Mesodermal cell (in vitro differentiated cells): ENCODE data around the gene FOXO6.

Source experiments
- H3K27ac ChIP-seq: 2 replicates; pipeline ENCODE4 v1.7.0; 2013; ENCODE audit warnings: mild to moderate bottlenecking, low read depth, low read length, moderate library complexity; ENCODE audit not compliant: severe bottlenecking
- H3K36me3 ChIP-seq: 2 replicates; pipeline ENCODE4 v1.7.1; 2013; ENCODE audit warnings: mild to moderate bottlenecking, low read length, moderate library complexity; ENCODE audit not compliant: control insufficient read depth, insufficient read depth
- H3K4me1 ChIP-seq: one replicate; pipeline ENCODE4 v1.7.1; 2013; ENCODE audit warnings: mild to moderate bottlenecking, low read length; ENCODE audit not compliant: insufficient read depth, control insufficient read depth, poor library complexity, severe bottlenecking
- H3K4me3 ChIP-seq: 2 replicates; pipeline ENCODE4 v1.7.0; 2013; ENCODE audit warnings: low read length, control low read depth, mild to moderate bottlenecking; ENCODE audit not compliant: insufficient read depth, poor library complexity, severe bottlenecking; ENCODE audit errors: extremely low read depth
- H3K9me3 ChIP-seq: 2 replicates; pipeline ENCODE4 v1.7.1; 2013; ENCODE audit warnings: mild to moderate bottlenecking, low read length, moderate library complexity; ENCODE audit not compliant: control insufficient read depth
- WGBS, 2 experiments: methylation state at CpG; one replicate each; pipeline ENCODE4 v1.1.5; 2013; ENCODE audit warnings: missing lambda C conversion rate in 2 of 2; ENCODE audit not compliant: insufficient coverage in 2 of 2; 5-methylcytosine and 5-hydroxymethylcytosine counted together

FOXO6 gene

DNA sequence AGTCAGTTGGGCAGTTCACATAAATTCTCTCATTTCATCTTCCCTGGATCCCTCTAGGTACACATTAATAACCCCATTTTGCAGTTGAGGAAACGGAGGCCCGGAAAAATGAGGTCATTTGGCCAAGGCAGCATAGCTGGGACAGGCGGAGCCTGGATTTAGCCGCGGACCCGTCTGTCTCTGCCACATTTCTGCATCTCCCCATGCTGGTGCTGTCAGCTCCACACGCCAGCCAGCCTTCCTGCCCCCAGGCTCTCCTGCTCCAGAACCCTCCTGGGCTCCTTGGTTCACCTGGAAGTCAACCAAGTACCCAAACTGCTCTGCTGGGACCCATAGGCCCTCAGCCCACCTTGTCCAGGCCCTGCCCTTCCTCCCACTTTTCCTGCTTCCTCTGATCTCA lies 7.6 kb downstream of the FOXO6 start:
- WGBS, 2 experiments = 80 to 84% methylated on average over 7 of the region's 7 CpGs
- peaks cover 25% of the 10 kb centered on the region for H3K4me1 ChIP-seq
- no peak overlapping the region for H3K27ac ChIP-seq
- H3K36me3 ChIP-seq = no peaks in the 10 kb centered on the region
- H3K9me3 ChIP-seq = no peaks in the 10 kb centered on the region
- H3K4me3 ChIP-seq = no peak overlapping the region

DNA sequence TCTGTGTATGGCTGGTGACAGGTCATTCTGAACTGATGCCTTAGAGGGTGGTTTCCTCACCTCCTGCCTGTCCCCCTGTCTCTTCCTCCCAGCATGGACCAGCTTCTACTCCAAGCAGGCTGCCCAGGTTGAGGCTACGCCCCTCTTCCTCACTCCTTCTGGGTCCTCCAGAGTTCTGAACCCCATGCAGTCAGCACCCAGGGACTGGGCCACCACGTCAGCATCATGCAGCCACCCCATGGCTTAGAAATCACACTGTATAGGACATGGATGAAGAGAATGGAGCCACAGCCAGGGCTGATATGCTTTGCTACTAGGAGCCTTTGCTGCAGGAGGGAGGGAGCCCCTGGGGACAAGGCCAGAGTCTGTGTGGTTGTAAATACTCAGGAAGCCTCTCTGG lies 8.3 kb downstream of the FOXO6 start:
- no peaks in the 10 kb centered on the region for H3K9me3 ChIP-seq
- WGBS, 2 experiments = 100% methylated on average over 1 of the region's 2 CpGs
- H3K27ac ChIP-seq = no peak overlapping the region
- H3K4me1 ChIP-seq = peaks cover 25% of the 10 kb centered on the region
- H3K4me3 ChIP-seq = no peak overlapping the region
- H3K36me3 ChIP-seq = no peaks in the 10 kb centered on the region

DNA sequence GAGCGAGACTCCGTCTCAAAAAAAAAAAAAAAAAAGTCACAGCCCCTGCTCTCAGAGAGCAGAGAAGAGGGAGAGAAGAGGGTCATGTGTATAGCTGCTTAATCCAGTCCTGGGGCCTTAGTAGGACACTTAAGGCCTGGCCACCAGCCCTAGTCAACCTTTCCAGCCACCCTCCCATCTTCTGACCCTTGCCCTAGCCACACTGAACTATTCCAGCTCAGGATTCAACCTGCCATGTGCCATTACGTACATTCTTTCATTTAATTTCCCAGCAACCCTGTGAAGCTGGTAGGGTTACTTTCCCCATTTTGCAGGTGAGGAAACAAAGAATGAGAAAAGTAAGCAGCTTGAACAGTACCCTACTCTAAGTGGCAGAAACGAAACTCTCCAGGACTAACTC lies 9.0 kb downstream of the FOXO6 start:
- Histone ChIP-seq H3K4me1 (peaks cover 25% of the 10 kb centered on the region), H3K36me3 (no peaks in the 10 kb centered on the region), H3K9me3 (no peaks in the 10 kb centered on the region), H3K27ac (no peak overlapping the region), H3K4me3 (no peak overlapping the region)
- WGBS, 2 experiments = 80 to 96% methylated on average over 1 to 2 of the region's 4 CpGs

DNA sequence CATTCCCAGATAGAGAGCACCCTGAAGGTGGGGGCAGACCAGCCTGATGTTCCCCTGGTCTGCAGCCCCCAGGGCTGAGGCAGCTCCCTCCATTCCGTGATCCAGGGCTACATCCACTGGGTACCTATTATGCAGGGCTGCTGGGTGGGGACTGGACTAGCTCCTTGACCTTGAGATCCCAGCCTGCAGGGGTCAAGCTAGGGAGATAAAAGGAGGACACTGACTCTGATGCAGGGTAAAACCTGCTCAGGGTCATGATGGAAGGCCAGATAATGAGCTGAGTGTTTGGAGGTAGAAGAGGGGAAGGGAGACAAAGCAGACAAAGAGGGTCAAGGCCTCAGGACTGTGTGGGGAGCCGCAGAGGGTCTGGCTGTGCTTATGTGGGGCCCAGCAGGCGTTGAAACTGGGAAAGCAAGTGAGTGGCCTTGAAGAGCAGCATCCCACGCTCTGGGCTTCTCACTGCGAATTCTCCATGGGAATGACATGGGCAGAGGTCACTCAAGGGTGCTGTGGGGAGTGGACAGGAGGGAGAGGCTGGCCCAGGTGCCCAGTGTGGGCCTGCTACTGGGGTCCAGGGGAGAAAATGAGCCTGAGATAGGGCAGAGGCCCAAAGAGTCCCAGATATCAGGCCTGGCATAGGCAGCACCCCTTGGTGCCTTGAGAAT lies 9.7 kb downstream of the FOXO6 start:
- Histone ChIP-seq H3K27ac (no peak overlapping the region), H3K4me1 (peaks cover 21% of the 10 kb centered on the region), H3K36me3 (no peaks in the 10 kb centered on the region), H3K9me3 (no peaks in the 10 kb centered on the region), H3K4me3 (no peak overlapping the region)
- WGBS, 2 experiments = 63 to 84% methylated on average over 5 of the region's 5 CpGs

DNA sequence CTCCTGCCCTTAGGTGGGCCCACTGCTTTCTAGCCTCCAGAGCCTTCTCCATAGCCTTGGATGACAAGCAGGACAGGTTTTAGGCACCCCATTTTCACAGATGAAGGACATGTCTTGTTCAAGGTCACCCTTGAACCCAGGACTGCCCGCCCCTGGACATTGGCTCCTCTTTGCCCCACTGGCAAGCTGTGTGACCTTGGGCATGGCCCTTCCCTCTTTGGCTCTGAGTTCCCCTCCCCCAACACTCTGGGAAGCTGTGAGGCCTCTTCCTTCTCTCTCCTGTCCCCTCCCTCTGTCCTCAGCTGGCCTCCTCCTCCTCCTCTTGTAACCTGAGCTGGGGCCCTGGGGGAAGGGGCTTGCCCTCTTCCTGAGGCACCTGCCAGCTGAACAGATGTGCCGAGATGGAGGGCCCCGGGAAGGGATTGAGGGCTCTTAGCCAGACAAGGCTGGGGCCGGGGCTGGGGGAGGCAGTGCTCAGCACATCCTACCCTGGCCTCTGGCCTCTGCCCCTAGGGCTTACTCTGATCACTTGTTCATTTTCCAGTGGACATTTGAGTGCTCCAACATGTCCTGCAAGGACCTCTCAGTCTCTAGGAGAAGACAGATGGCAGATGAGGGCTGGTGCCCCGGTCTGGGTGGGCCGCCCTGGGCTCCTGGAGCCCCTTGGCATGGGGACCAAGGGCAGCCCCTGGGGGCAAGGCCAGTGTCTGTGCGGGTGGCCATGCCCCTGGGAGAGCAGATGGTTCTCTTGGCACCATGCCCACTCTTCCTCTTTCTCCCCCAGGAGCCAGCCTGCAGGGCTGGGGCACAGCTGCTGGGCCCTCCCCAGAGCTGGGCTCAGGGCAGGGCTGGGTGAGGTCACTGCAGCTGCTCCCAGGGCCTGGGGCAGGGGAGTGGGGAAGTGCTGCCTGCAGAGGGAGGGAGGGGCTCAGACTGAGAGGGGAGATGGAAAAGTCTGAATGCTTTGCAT lies 10.7 kb downstream of the FOXO6 start:
- Histone ChIP-seq H3K4me3 (no peak overlapping the region), H3K27ac (no peak overlapping the region), H3K4me1 (peaks cover 17% of the 10 kb centered on the region), H3K9me3 (no peaks in the 10 kb centered on the region), H3K36me3 (no peaks in the 10 kb centered on the region)
- 22 to 31% methylated on average over 3 to 7 of the region's 7 CpGs for WGBS, 2 experiments

DNA sequence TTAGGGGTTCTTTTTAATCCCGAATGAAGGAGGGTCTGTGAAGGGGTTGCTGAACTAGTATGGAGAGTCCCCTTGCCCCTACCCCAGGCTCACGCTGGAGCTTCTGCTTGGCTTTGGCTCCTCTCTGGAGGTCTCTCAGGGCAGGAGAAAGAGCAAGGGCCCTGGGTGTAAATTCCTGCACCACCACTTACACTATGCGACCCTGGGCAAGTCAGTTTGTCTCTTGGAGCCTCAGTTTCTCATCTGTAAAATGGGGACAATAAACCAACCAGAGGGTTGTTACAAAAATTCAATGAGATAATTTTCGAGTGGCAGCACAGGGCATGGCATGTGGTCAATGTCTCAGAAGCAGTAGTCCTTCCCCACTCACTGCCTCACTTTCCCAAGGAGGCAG lies 11.4 kb downstream of the FOXO6 start:
- Histone ChIP-seq H3K27ac (no peak overlapping the region), H3K4me1 (peaks cover 17% of the 10 kb centered on the region), H3K36me3 (no peaks in the 10 kb centered on the region), H3K4me3 (no peak overlapping the region), H3K9me3 (no peaks in the 10 kb centered on the region)
- 57 to 58% methylated on average over 2 to 3 of the region's 4 CpGs for WGBS, 2 experiments

DNA sequence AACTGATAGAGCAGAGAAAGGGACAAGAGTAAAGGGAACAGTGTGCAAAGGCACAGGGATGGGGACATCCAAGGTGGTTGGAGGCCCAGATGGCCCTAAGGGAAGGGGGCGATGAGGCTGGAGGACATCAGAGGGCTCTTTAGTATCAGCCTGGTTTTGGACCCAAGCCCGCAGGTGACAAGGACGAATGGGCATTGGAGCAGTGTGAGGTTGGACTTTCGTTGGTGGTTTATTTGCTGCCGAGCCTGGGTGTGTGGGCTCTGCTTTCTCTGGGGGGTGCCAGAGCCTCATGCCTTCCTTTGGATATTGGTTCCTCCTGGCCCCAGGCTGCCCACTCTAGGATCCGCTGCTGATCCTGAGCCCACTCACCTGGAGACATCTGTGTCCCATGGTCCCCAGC lies 12.1 kb downstream of the FOXO6 start:
- H3K4me1 ChIP-seq = peaks cover 17% of the 10 kb centered on the region
- 87 to 90% methylated on average over 6 of the region's 6 CpGs for WGBS, 2 experiments
- no peak overlapping the region for H3K27ac ChIP-seq
- H3K36me3 ChIP-seq = no peaks in the 10 kb centered on the region
- no peak overlapping the region for H3K4me3 ChIP-seq
- H3K9me3 ChIP-seq = no peaks in the 10 kb centered on the region

DNA sequence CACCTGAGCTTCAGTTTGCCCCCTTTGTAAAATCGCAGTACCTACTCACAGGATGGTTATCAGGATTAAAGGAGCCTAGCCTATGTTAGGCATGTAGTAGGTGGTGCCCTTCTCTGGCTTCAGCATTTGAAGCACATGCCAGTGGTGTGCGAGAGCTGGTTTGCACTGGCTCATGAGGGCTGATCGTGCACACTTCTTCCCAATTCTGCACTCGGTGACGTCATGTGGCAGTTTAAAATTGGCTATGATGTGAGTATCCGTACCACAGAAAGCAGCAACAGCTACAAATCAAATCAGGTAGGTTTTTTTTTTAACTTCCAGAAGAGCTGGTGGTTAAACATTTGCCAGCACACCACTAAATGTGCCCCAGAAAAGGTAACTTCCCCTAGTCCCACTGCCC lies 13.5 kb downstream of the FOXO6 start:
- H3K36me3 ChIP-seq = no peaks in the 10 kb centered on the region
- WGBS, 2 experiments = 83 to 97% methylated on average over 3 to 5 of the region's 6 CpGs
- no peaks in the 10 kb centered on the region for H3K9me3 ChIP-seq
- peaks cover 17% of the 10 kb centered on the region for H3K4me1 ChIP-seq
- no peak overlapping the region for H3K4me3 ChIP-seq
- H3K27ac ChIP-seq = no peak overlapping the region

DNA sequence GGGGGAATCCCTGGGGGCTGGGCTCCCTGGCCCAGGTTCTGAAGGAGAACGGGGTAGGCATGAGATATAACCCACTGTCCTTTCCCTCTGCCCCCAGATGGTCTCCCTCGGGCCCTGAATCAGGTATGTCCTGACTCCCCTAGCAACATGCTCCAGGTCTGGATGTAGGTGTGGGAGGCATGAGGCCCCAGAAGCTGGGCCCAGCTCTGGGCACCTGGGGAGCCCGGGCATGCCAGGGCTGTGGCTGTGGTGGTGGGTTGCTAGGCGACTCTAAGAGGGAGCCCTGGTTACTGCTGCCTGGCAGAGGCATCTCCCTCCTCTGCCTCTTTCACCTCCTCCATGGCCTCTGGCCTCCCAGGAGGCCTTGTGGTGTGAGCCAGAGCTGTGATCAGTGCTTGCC lies 16.2 kb downstream of the FOXO6 start:
- Histone ChIP-seq H3K4me3 (no peak overlapping the region), H3K36me3 (no peaks in the 10 kb centered on the region), H3K9me3 (no peaks in the 10 kb centered on the region), H3K4me1 (peaks cover 2% of the 10 kb centered on the region), H3K27ac (no peak overlapping the region)
- 100% methylated on average over 1 of the region's 4 CpGs; no CpG with 5 or more reads in 1 of the 2 experiments for WGBS, 2 experiments

DNA sequence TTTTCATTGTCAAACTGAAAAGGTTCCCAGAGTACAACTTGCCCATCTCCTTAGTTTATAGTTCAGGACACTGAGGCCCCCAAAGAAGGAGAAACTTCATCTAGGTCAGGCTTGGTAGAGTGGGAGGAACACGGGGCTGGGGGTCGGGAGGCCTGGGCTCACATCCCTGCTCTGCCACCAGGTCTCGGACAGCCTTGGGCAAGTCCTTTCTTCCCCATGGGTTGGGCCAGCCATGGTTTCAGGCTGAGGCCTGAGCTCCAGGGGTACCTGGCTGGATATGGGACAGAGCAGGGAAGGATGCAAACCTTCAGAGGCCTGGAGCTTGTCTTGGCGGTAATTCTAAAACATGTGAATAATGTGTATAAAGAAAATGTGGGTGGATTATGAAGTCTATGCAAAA lies 17.0 kb downstream of the FOXO6 start:
- no peaks in the 10 kb centered on the region for H3K4me1 ChIP-seq
- no peaks in the 10 kb centered on the region for H3K36me3 ChIP-seq
- no peak overlapping the region for H3K4me3 ChIP-seq
- no peaks in the 10 kb centered on the region for H3K9me3 ChIP-seq
- H3K27ac ChIP-seq = no peak overlapping the region
- WGBS, 2 experiments = 92 to 94% methylated on average over 2 to 4 of the region's 4 CpGs
